ENCODE results near the gene ZIC1. TPM values are rescaled to one million over a fixed set of nuclear protein-coding genes. Genes with fewer than 3 reads are reported as not detected.

Gene ZIC1
- total RNA-seq, 1 experiment from 2014 or later, result not detected

DNA sequence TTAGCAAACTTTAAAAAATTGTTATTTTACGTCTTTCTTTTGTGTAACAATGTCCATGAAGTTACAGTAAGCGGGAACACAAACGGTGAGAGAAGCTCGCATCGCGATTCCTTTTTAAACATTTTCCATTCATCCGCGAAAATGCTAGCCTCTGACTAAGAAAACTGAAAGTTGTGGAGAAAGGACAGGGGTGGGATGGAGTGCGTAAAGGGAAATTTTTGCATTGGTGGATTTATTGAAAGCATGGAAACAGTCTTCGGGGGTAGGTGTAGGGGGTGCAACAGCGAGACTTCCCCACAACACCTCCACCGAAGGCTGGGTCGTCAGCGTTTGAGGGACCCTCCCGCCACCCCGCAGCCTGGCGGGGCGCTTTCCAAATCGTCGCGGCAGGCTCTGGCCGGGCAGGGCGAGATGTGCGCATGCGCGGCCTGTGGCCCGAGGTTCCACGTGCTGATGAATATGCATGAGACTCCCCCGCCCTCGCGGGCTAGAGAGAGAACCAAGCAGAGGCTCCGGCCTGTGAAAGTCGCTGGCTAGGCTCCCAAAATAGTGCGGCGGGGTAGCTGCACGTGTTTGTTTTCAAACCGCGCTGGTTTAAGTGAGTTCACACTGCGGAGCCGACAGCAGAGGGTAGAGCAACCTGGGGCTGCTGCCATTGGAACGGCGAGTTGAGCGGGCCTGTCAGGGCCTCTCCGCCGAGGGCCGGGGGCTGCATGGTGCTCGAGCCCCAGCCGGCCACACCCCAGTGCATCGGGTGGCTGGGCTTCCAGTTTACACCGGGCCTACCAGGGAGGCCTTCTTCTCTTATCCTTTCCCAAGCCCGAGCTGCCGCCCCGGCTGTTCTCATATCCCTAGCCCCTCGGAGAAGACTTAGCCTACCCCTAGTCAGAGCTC, 9.9 kb downstream of the ZIC1 start:
- no peaks in the 10 kb centered on the region for H3K36me3 ChIP-seq (ENCODE audit: low read depth, low read length)
- H3K9me2 ChIP-seq (replicated peaks; ENCODE audit: low read length), result no peaks in the 10 kb centered on the region
- TF ChIP-seq CTCF (conservative IDR thresholded peaks at IDR 0.05; ENCODE audit: low read depth, low read length) (no peak), EZH2phosphoT487 (IDR thresholded peaks at IDR 0.05; ENCODE audit: borderline replicate concordance, low read length) (no peak), EZH2 (IDR thresholded peaks at IDR 0.05; ENCODE audit: low read length, unreplicated experiment) (no peak)
- peaks cover 95% of the 10 kb centered on the region for H3K27me3 ChIP-seq (ENCODE audit: low read length)
- POLR2A ChIA-PET (ENCODE audit: unreplicated experiment), result interaction anchor here (0.5 kb wide), 1 partner anchor 40 kb away, joined by 10 read pairs; no protein-coding TSS in a partner anchor
- no peaks in the 10 kb centered on the region for H4K20me1 ChIP-seq (ENCODE audit: low read length)
- H3F3A ChIP-seq (ENCODE audit: low read length, unreplicated experiment), result no peaks in the 10 kb centered on the region
- H3K9ac ChIP-seq (ENCODE audit: low read length), result no peak overlapping the region
- no peaks in the 10 kb centered on the region for H3K79me2 ChIP-seq (ENCODE audit: low read length)
- CTCF ChIA-PET, result no interaction called here
- H2AFZ ChIP-seq (ENCODE audit: low read length), result no peak overlapping the region
- H3K27ac ChIP-seq (ENCODE audit: low read length), result no peak overlapping the region
- ATAC-seq (no peak), DNase-seq (no peak)
- BruUV-seq (replicated peaks), result no TSS peak
- no peaks in the 10 kb centered on the region for H3K9me3 ChIP-seq (ENCODE audit: low read length)
- H3K4me1 ChIP-seq (ENCODE audit: insufficient read depth, low read length), result no peaks in the 10 kb centered on the region
- H3K4me2 ChIP-seq (ENCODE audit: low read length), result no peak overlapping the region
- H3K4me3 ChIP-seq (ENCODE audit: low read length), result no peak overlapping the region
- intact Hi-C loops (cut with micrococcal nuclease), result no loop called here

- ChIA-PET POLR2A (ENCODE audit: unreplicated experiment) (no interaction called here), CTCF (no interaction called here)
- no peak overlapping the region for H3K27ac ChIP-seq (ENCODE audit: low read length)
- H3K4me3 ChIP-seq (ENCODE audit: low read length), result no peak overlapping the region
- H3K27me3 ChIP-seq (ENCODE audit: low read length), result peaks cover 95% of the 10 kb centered on the region
- H3K9ac ChIP-seq (ENCODE audit: low read length), result no peak overlapping the region
- H3K9me3 ChIP-seq (ENCODE audit: low read length), result no peaks in the 10 kb centered on the region
- no peaks in the 10 kb centered on the region for H3F3A ChIP-seq (ENCODE audit: low read length, unreplicated experiment)
- no TSS peak for BruUV-seq (replicated peaks)
- no peaks in the 10 kb centered on the region for H3K9me2 ChIP-seq (replicated peaks; ENCODE audit: low read length)
- intact Hi-C loops (cut with micrococcal nuclease), result no loop called here
- no peaks in the 10 kb centered on the region for H3K79me2 ChIP-seq (ENCODE audit: low read length)
- no peak overlapping the region for H2AFZ ChIP-seq (ENCODE audit: low read length)
- no peaks in the 10 kb centered on the region for H3K4me1 ChIP-seq (ENCODE audit: insufficient read depth, low read length)
- ATAC-seq, result no peak
- H4K20me1 ChIP-seq (ENCODE audit: low read length), result no peaks in the 10 kb centered on the region
- TF ChIP-seq CTCF (conservative IDR thresholded peaks at IDR 0.05; ENCODE audit: low read depth, low read length) (no peak), EZH2phosphoT487 (IDR thresholded peaks at IDR 0.05; ENCODE audit: borderline replicate concordance, low read length) (no peak), EZH2 (IDR thresholded peaks at IDR 0.05; ENCODE audit: low read length, unreplicated experiment) (no peak)
- no peaks in the 10 kb centered on the region for H3K36me3 ChIP-seq (ENCODE audit: low read depth, low read length)
- DNase-seq, result no peak
- H3K4me2 ChIP-seq (ENCODE audit: low read length), result no peak overlapping the region
Measured at GRCh38 chr3:147419781-147420224, 10.6 kb downstream of the ZIC1 start.
